T-helper 9 cell (primary cell): ENCODE results near the gene AMACR.
"Not testable (repeated sequence)": the region's sequence is repeated elsewhere in the genome, so short reads cannot be mapped to it uniquely, and the experiment has no call there.

Source experiments
- DNase-seq: peaks from one replicate; pipeline ENCODE4 v3.0.0-alpha.2; 2020

Gene AMACR

DNA sequence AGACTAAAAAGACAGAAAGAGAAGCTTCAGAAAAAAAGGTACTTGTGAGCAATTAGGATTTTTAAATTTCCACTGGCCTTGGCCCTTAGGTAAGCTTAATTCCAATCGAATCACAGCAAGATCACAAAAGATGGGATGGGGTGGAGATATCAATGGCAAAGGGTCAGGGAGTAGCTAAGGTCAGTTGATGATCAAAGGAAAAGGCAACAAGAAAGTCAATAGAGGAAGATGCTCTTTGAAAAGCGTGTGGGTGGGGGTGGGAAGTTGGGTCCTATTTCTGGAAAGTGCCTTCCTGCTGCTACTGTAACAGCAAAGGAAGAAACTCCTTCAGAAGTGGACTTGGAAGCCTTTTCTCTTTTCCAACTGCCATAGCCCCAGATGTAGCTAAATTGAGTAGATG lies 27.9 kb upstream of the AMACR start:
- no peak for DNase-seq

DNA sequence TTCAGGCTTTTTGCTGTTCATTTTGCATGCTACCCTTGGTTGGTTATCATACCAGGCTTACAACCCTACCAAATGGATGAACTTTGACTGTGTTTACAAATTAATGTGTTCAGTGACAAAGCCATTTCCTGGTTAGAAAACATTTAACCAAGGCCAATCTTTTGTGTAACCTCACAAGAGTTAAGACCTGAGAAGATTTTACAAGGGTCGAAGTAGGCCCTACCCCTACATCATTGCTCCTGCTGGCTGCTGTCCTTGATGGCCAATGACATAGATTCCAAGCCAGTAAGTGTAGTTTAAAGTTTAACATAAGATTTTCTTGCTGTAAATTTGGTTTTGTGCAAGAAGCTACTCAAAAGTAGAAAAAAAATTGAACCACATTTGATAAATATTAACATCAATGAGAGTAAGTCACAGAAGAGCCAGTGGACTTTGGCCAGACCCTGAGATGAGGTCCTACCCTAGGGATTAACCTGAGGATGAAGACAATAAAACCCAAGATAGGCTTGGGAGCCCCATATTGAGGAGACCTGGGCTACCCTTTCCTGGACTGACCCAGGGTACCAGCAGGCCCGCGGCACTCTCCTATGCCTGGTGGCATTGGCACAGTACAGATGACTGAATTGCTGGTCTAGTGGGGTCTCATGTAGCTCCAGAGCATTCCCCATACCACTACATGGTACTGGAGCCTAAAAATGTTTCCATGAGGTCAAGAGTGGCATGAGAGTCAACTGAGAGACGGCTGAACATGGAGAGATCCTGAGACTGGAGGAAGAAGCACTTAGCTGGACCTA lies 26.9 kb upstream of the AMACR start:
- DNase-seq: no peak

- no peak for DNase-seq
Measured at GRCh38 chr5:34031966-34032365, 24.1 kb upstream of the AMACR start.

DNA sequence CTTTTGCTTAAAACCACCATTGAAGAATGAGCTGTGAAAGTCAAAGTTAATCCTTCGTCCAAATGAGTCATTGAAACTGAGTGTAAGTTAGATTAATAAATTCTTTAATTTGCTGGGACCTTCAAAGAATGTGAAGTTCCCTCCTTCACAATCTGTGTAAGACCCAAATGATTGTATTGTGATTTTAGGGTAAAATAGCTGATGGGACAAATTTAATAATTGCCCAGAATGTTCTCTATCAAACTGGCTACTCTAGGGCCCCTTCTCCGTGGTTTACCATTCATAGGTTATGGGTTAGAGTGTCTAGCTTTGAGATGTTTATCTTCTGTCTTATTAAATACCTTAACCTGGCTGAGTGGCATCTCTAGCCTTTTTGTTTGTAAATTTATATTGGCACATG lies 23.3 kb upstream of the AMACR start:
- no peak for DNase-seq

DNA sequence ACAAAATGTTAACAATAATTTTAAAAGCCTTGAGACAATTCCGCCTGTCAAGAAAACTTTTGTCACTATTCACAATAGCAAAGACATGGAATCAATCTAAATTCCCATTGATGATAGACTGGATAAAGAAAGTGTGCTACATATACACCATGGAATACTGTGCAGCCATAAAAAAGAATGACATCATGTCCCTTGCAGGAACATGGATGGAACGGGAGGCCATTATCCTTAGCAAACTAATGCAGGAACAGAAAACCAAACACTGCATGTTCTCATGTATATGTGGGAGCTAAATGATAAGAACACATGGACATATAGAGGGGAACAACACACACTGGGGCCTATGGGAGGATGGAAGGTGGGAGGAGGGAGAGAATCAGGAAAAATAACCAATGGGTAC lies 22.7 kb upstream of the AMACR start:
- not testable (repeated sequence) for DNase-seq

DNA sequence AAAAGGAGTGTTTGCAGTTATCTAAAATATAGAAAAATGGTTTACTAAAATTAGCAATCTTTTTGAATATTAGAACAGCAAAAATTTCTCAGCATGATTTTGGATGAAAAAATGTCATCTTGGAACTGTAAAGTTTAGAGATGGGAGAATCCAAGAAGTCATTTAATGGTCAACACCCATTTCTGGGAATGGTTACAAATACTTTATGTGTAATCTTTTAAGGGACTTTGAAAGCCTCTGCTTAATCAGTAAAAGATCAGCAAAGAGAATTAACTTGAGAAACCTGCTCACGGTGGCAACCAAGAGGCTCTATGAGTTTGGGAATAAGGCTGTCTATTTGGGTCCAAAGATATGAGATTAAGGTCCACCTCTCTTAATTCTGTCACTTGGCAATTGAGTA lies 22.2 kb upstream of the AMACR start:
- no peak for DNase-seq

DNA sequence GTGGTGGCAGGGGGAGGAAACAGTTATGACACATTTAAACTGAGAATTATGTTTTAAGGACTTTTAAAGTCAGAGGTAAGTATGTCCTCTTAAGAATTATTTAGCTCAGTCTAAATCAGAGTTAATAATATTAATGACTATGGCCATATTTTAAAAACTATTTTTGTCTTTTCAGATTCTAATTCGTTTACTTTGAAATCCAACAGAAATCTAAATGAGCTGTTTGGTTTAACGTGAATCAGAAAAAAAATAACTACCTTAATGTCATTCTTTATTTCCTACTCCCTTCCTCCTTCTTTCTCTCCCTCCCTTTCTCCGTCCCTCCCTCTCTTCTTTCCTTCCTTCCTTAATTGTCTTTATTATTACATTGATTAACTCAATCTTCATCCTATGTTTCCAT lies 20.5 kb upstream of the AMACR start:
- DNase-seq: no peak

GRCh38 chr5:34026089-34026761 lies 18.4 kb upstream of the AMACR start:
- no peak for DNase-seq

- DNase-seq: no peak
Measured at GRCh38 chr5:34022121-34022705, 14.4 kb upstream of the AMACR start.

DNA sequence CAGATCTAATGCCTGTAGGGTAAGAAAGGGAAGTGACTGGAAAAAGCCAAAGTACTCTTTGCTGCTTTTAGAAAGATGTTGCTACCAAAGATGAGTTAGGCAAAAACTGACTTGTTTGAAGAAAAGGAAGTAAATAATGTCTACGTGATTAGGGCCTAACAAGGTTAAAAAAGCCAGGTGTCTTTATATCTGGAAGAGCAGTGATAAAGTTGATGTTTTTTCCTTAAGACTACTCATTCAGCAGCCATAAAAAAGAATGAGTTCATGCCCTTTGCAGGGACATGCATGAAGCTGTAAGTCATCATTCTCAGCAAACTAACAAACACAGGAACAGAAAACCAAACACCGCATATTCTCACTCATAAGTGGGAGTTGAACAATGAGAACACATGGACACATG lies 13.5 kb upstream of the AMACR start:
- DNase-seq: no peak

- no peak for DNase-seq
Measured at GRCh38 chr5:34020726-34021125, 12.9 kb upstream of the AMACR start.

DNA sequence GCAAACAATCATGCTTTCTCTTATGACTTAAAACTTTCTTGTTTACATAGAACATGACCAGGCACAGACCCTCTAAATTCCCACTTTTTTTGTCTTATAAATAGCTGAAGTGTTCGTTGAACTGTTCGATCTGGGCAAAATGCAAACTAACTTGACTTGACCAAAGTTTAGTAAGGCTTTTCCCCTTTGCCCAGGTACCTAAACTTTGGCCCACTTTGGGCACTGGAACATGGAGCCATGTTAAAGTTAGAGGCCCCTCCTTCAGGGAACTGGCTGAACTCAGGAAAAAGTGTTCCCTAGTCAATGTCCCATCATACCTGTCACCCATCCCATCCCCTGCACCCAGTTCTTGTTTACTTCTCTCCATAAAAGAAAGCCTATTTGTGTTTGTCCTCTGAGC lies 9.4 kb upstream of the AMACR start:
- DNase-seq: no peak

DNA sequence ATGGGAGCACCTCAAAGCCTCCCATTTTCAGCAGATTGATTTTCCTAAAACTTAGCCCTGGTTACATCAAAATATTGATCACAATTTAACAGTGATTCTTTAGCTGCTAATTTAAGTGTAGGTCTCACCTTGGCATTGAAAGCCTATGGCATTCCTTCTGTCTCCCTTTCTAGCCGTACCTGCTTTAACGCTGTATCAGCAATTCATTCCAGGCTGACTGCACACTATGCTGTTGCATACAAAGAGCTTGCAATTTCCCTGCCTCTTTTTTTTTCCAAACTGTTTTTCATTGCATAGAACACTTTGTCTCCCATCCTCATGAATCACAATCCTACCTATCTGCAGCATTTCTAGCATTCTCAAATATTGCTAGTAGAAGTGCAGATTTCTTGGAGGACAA lies 8.9 kb upstream of the AMACR start:
- DNase-seq: no peak

GRCh38 chr5:34016222-34016621 lies 8.4 kb upstream of the AMACR start:
- DNase-seq: no peak

GRCh38 chr5:34015120-34015822 lies 7.4 kb upstream of the AMACR start:
- no peak for DNase-seq

DNA sequence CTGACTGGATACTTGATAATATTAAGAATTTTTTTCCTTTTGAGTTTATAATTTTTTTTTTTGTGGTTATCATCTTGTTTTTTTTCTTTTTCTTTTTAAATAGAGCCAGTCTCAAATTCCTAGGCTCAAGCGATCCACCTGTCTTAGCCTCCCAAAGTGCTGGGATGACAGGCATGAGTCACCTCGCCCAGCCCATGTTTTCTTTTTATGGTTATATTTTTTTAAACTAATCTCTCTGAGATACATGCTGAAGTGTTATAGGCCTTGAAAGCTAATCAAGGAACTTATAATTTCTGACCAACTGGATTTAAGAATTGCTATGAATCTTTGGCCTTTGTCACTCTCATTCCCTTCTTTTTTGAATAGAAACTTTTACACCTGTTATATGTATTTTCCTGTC lies 6.8 kb upstream of the AMACR start:
- no peak for DNase-seq

DNA sequence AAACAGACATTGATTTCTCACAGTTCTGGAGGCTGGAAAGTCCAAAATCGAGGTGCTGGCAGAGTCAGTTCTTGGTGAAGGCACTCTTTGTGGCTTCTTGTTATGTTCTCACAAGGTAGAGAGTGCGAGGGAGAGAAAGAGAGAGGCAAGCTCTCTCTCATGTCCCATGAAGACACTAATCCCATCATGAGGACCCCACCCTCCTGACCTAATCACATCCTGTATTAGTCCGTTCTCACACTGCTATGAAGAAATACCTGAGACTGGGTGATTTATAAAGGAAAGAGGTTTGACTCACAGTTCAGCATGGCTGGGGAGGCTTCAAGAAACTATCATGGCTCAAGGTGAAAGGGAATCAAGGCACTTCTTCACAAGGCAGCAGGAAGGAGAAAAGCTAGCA lies 5.7 kb upstream of the AMACR start:
- DNase-seq: no peak

- no peak for DNase-seq
Measured at GRCh38 chr5:34012791-34013190, 4.9 kb upstream of the AMACR start.

DNA sequence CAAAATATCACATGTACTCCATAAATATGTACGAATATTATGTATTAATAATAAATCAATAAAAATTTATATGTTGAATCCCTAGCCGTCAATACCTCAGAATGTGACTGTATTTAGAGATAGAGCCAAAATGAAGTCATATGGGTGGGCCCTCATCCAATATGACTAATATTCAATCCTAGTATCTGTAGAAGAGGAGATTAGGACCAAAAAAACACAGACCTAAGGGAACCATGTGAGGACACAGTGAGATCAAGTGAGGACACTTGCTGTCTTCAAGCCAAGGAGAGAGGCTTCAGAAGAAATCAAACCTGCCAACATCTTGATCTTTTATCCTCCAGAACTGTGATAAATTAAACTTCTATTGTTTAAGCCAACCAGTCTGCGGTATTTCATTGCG lies 3.7 kb upstream of the AMACR start:
- no peak for DNase-seq

GRCh38 chr5:34010146-34010545 lies 2.3 kb upstream of the AMACR start:
- DNase-seq: not testable (repeated sequence)

DNA sequence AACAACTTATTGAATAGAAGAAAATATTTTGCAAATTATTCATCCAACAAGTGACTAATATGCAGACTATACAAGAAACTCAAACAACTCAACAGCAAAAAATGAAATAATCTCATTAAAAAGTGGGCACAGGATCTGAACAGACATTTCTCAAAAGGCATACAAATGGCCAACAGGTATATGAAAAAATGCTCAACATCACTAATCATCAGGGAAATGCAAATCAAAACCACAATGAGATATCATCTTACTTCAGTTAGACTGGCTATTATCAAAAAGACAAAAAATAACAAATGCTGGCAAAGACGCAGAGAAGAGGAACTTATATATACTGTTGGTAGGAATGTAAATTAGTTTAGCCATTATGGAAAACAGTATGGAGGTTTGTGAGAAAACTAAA lies 1.8 kb upstream of the AMACR start:
- no peak for DNase-seq

DNA sequence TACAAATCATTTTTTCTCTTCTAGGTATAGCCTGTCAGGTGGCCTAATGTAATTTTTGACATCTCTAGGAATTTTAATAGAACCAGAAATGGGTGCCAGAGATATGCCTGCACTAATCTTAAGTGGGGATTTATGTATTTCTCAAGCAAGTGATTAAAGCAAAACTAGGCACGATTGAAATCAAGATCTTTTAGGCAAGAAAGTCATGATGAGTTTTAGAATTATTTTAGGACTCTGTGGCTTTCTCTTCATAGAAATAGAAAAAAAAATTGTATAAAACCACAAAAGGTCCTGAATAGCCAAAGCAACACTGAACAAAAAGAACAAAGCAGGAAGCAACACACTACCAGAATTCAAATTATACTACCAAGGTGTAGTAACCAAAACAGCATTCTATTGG lies 952 bp upstream of the AMACR start:
- no peak for DNase-seq

DNA sequence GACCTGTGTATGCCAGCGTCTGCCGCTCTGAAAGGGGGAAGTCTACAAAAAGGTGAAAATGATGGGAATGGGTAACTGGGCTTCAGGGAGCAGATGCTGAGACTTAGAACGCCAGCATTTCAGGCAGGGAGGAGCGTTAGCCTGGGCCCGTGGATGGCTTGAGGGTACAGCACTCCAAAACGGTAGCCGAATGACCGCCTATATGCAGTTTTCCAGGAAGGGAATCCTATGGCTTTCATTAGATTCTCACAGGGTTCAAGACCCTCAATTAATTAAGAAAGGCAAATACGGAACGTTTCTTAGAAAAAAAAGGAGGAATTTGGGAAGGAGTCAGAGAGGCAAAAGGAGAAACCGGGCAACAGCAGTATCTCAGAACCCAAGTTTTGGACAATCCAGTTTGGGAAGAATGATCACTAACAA lies 639 bp downstream of the AMACR start:
- DNase-seq: no peak

DNA sequence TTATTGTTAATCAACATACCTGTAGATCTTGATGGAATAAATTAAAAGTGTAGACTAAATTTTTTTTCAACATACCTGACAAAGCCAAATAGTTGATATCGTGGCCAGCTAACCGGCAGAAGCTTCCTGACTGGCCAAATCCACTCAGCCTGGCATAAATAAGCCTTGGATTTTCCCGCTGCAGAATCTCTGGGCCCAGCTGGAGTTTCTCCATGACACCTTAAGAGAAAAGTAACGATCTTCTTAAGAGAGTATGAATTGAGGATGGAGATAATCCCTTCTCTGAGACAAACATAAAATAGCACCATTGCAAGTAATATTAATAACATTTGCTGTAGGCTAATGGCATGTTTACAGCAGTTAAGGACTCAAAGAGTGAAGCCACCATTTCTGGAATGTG lies 2.2 kb downstream of the AMACR start:
- no peak for DNase-seq
